ENCODE results near the gene IGSF5. TPM values are rescaled to one million over a fixed set of nuclear protein-coding genes. Genes with fewer than 3 reads are reported as not detected.

IGSF5 gene
- total and polyA plus RNA-seq, 12 donors, result 1.2 to 6.2 (median 4.4) TPM

- Histone ChIP-seq H3K4me1 (no peaks in the 10 kb centered on the region), H3K9me3 (peaks cover 0 to 22% (median 4%) of the 10 kb centered on the region in 11 donors), H3K36me3 (no peaks in the 10 kb centered on the region), H3K27ac (no peak overlapping the region), H3K27me3 (peaks cover 0 to 5% (median 0%) of the 10 kb centered on the region in 7 donors), H3K4me3 (no peak overlapping the region)
- intact Hi-C loops (cut with DNase I), result no loop called here
- DNase-seq (no peak), ATAC-seq (no peak)
- WGBS, 2 donors, result 91 to 93% methylated on average over 2 of the region's 2 CpGs
- TF ChIP-seq CTCF (IDR thresholded peaks at IDR 0.05), result peak in 2 of 9 donors; percentile 20 to 21
Measured at GRCh38 chr21:39705849-39706248, 39.1 kb upstream of the IGSF5 start.

GRCh38 chr21:39707316-39707715 is 37.7 kb upstream of the IGSF5 start:
- no peak for ATAC-seq
- Histone ChIP-seq H3K4me1 (no peaks in the 10 kb centered on the region), H3K27ac (no peak overlapping the region), H3K27me3 (peaks cover 0 to 7% (median 0%) of the 10 kb centered on the region in 7 donors), H3K9me3 (peaks cover 0 to 22% (median 4%) of the 10 kb centered on the region in 11 donors), H3K36me3 (no peaks in the 10 kb centered on the region), H3K4me3 (no peak overlapping the region)
- WGBS, 2 donors, result 12 to 22% methylated on average over 1 of the region's 1 CpG
- no peak for TF ChIP-seq CTCF (IDR thresholded peaks at IDR 0.05)
- intact Hi-C loops (cut with DNase I), result no loop called here
- no peak for DNase-seq

GRCh38 chr21:39710866-39711265 is 34.1 kb upstream of the IGSF5 start:
- H3K36me3 ChIP-seq, result no peaks in the 10 kb centered on the region
- intact Hi-C loops (cut with DNase I), result loop anchor here in 2 of 10 donors (5.0 kb wide), 2 partner anchors 184 to 189 kb away; no protein-coding TSS in a partner anchor
- no peak overlapping the region for H3K27ac ChIP-seq
- 93 to 95% methylated on average over 8 of the region's 8 CpGs for WGBS, 2 donors
- H3K27me3 ChIP-seq, result peaks cover 0 to 7% (median 0%) of the 10 kb centered on the region in 7 donors
- H3K4me3 ChIP-seq, result no peak overlapping the region
- no peak for ATAC-seq
- DNase-seq, result no peak
- no peaks in the 10 kb centered on the region for H3K9me3 ChIP-seq
- TF ChIP-seq CTCF (IDR thresholded peaks at IDR 0.05), result no peak
- H3K4me1 ChIP-seq, result peaks cover 0 to 7% (median 0%) of the 10 kb centered on the region in 9 donors

GRCh38 chr21:39712273-39712672 is 32.7 kb upstream of the IGSF5 start:
- Histone ChIP-seq H3K27ac (no peak overlapping the region), H3K4me3 (no peak overlapping the region), H3K27me3 (peaks cover 0 to 10% (median 0%) of the 10 kb centered on the region in 7 donors), H3K36me3 (no peaks in the 10 kb centered on the region), H3K4me1 (peaks cover 0 to 7% (median 0%) of the 10 kb centered on the region in 9 donors), H3K9me3 (no peaks in the 10 kb centered on the region)
- WGBS, 2 donors, result 73 to 78% methylated on average over 7 of the region's 7 CpGs
- DNase-seq (no peak), ATAC-seq (no peak)
- TF ChIP-seq CTCF (IDR thresholded peaks at IDR 0.05), result no peak
- intact Hi-C loops (cut with DNase I), result loop anchor here in 2 of 10 donors (5.0 kb wide), 2 partner anchors 185 to 190 kb away; no protein-coding TSS in a partner anchor
